GM19240 (cell line): ENCODE measurements around the gene PSMD11.

Source experiments
- DNase-seq: peaks from one replicate; pipeline ENCODE4 v3.0.0; 2011; ENCODE audit warnings: low spot score; ENCODE audit not compliant: insufficient read length

Gene PSMD11

DNA sequence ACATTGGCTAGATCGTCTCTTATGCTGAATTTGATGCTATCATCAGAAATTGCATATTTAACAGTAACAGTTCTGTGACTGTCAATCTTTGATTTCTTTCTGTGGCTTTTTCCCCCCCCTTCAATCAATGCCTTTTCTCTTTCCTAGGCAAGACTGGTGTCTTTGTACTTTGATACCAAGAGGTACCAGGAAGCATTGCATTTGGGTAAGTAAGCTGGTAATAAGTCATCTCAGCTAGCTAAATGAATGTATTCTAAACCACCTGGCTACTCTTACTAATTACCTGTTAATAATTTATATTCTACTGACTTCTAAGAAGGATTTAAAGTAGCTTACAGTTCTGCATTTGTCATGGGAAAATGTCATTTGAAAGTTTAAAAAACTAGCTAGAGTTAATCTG, 20.1 kb downstream of the PSMD11 start:
- DNase-seq = no peak

GRCh38 chr17:32467949-32468348, 23.6 kb downstream of the PSMD11 start:
- no peak for DNase-seq

GRCh38 chr17:32470405-32471167, 26.3 kb downstream of the PSMD11 start:
- DNase-seq = no peak

DNA sequence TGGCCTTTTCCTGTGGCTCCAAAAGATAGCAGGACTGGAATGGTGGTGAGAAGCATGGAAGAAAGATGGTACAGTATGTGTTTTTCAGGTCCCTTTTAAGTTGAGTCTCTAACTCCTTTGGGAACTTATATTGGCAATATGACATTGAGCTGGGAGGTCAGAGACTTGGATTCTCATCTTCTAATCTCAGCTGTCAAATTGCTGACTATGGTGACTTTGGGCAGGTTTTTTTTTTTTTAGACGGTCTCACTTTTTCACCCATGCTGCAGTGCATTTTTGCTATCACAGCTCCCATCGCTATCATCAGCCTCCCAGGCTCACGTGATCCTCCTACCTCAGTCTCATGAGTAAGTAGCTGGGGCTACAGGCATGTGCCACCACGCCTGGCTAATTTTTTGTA, 27.3 kb downstream of the PSMD11 start:
- no peak for DNase-seq

GRCh38 chr17:32475258-32475657, 30.9 kb downstream of the PSMD11 start:
- DNase-seq = no peak

DNA sequence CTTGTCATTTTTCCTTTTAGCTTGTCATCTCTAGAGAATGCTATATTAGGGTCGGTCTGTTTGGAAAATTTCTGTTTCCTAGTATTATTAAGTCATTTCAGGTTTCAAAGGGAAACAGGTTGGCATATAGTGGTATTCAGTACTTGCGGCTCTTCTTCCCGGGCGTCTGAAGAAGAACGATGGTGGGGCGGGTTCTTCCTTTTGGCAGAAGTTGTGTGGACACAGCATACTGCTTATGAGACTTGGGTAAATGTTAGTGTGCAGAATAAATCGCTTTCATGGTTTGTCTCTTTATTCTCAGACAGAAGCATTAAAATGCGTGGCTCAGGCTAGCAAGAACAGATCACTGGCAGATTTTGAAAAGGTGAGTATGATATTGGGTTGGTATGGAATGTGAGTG, 32.9 kb downstream of the PSMD11 start:
- no peak for DNase-seq

DNA sequence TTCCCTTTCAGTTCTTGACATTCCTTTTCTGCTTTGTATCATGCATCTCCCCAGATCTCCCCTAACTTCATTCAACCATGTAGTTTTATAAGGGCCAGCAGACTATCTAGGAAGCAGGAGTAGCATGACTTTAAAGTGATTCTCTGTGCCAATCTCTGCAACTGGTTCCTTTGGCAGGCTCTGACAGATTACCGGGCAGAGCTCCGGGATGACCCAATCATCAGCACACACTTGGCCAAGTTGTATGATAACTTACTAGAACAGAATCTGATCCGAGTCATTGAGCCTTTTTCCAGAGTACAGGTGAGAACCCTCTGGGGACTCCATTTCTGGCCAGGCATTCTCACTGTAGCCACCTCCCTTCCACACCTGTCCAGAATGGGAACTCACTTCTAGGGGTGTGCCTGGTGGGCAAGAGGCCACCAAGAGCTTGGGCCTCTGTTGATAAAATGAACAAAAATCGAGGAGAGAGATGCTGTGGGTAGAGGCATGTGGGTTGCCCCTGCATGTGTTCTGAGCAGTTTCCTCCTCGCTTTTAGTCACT, 34.8 kb downstream of the PSMD11 start:
- no peak for DNase-seq

DNA sequence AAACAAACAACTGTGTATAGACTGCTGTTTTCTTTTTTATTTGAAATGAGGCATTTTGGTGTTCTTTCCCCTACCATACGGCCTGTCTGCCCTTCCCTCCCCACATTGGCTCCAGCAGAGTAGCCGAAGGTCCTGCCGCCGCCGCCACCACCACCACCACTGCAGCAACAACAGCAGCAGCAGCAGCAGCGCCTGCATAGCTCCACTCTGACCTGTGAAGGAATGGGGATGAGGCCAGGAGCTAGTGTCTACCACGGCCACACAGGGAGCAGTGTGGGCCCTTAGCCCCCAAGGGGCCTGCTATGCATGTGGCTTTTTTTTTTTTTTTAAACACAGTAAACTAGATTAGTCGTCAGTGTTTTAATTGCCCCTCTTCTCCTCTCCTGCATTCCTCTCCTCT, 36.9 kb downstream of the PSMD11 start:
- no peak for DNase-seq

DNA sequence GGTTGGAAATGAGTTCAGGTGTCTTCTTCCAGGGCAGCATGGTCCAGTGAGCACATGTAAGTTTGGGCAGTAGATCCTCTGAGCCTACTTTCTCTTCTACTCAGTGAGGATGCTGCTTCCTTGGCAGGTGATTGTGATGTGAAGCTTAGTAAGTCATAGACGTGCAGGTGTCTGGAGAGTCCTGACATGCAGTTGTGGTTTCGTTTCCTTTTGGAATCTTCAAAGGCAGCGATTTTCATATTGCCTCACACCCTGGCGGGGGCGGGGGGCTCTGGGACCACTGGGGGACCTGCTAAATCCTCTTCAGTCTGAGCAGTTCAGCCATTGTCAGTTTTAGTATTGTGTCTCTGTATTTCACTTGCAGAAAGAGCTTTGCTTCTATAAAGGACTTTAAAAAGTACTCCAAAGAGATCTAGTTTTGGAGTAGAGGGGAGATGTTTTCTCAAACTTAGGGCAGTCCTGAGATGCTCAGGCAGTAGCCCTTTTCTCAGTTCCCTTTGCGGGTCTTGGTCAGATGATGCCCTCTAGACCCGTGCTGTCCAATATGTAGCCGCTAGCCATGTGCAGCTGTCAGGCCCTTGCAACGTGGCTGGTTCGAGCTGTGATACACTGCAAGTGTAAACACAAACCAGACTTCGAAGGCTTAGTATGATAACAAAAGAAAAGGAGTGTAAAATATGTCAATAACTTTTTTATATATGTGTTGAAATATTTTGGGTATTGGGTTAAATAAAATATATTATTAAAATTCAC, 38.4 kb downstream of the PSMD11 start:
- DNase-seq = no peak

DNA sequence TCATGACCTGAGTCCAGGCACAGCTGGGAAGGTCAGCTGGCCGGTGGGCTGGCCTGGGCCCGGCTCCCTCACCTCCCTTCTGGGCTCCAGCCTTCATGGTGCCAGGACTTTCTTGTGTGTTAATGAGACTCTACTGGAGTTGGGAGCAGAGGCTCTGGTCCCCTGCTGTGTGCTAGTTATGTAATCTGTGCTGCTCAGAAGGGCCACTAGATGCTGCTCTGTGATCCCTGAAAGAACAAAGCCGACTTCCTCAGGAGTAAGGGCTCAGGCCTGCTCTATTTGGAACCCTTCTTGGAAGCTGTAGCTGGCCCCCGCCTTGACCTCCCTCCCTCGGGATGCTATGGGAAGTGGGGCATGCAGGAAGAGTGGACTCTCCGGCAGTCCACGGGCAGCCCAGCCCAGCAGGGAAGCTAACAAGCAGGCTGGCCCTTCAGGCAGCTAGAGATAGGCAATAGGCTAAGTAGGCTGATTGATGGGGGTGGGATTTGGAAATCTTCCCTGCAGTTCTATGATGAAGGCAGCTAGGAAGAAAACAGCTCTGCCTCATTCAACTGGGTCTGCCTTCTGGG, 39.2 kb downstream of the PSMD11 start:
- DNase-seq = no peak

- no peak for DNase-seq
These were observed 39.7 kb downstream of the PSMD11 start for GRCh38 chr17:32484041-32484461.

DNA sequence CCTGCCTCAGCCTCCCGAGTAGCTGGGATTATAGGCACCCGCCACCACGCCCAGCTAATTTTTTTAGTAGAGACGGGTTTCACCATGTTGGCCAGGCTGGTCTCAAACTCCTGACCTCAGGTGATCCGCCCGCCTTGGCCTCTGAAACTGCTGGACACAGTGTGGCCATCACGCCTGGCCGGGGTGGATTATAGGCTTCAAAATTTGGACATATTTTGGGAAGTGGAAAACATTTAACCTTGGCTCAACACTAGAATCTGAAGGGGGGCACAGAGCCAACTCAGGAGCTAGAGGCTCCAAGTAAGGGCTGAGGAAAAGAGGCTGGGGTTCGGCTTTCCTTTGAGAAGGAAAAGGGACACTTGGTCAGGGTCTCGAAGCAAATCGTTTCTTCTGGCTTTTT, 40.3 kb downstream of the PSMD11 start:
- no peak for DNase-seq

- no peak for DNase-seq
These were observed 41.2 kb downstream of the PSMD11 start for GRCh38 chr17:32485261-32486110.

GRCh38 chr17:32486111-32486700, 41.9 kb downstream of the PSMD11 start:
- DNase-seq = no peak

DNA sequence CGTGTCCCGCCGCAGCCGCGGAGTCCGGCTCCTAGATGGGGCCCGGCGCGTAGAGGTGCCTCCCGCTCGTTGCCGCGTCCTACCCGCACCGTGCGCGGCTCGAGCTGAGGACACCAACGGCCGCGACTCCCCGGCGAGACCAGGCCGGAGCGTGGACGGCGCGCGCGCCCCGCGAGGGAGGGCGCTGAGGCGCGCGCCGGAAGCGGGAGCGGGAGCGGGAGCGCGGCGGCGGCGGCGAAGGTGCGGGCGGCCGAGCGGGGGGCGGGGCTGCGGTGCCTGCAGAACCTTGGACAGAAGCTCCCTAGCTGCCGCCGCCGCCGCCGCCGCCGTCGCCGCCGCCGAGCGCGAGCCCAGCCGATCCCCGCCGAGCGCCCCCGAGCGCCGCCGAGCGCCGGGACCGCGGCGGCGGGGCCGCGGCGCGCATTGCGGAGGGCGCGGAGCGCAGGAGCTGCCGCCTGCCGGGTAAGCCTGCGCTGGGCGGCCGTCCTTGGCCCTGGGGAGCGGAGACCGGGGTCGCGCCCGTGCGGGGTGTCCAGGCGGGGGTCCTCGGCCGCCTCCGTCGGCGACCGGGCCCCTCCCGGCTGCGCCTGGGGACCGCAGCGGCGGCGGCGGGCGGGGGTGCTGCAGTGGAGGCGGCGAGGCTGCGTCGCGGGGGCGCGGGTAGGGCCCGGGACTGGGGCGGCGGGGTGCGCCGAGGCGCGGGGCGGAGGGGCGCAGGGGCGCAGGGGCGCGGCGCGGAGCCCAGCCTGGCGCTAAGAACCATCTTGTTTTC, 42.6 kb downstream of the PSMD11 start, which contains the start of gene CDK5R1:
Gene CDK5R1 (plus strand): TSS at position 293 of the 772 bp plus-strand sequence. CDS start 628 bp downstream, outside the sequence.
- DNase-seq = no peak

GRCh38 chr17:32487473-32488176, 43.3 kb downstream of the PSMD11 start:
- no peak for DNase-seq

DNA sequence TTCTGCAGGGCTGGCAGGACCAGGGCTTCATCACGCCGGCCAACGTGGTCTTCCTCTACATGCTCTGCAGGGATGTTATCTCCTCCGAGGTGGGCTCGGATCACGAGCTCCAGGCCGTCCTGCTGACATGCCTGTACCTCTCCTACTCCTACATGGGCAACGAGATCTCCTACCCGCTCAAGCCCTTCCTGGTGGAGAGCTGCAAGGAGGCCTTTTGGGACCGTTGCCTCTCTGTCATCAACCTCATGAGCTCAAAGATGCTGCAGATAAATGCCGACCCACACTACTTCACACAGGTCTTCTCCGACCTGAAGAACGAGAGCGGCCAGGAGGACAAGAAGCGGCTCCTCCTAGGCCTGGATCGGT, 43.9 kb downstream of the PSMD11 start:
- no peak for DNase-seq

GRCh38 chr17:32488604-32489180, 44.4 kb downstream of the PSMD11 start:
- no peak for DNase-seq
